NCI-H187 treated with DMSO at 0.1 percent for 48 hours (cell line): Measurements from ENCODE around the gene PNRC1.
"Not testable (repeated sequence)": the region's sequence is repeated elsewhere in the genome, so short reads cannot be mapped to it uniquely, and the experiment has no call there.

ENCODE experiments used
- DNase-seq: peaks from one replicate; lab custom pipeline; 2025; lab: John Stamatoyannopoulos, UW

The PNRC1 gene

DNA sequence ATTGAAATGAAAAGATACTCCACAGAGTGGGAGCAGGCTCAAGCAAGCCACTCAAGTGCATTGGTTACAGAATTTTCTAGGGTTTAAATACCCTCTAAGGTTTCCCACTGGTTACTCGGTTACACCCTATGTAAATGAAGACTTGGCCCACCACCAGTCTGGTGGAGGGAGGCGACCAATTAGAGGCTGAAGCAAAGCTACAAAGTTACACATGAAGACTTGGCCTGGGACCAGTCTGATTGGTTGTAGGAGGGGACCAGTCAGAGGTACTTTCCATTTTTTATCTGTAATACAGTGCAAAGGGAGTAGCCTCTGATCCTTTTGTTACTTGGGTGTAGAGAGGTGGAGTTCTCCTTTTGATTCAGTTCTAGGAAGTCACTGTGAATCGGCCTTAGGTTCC, 29.7 kb downstream of the PNRC1 start:
- DNase-seq: no peak

DNA sequence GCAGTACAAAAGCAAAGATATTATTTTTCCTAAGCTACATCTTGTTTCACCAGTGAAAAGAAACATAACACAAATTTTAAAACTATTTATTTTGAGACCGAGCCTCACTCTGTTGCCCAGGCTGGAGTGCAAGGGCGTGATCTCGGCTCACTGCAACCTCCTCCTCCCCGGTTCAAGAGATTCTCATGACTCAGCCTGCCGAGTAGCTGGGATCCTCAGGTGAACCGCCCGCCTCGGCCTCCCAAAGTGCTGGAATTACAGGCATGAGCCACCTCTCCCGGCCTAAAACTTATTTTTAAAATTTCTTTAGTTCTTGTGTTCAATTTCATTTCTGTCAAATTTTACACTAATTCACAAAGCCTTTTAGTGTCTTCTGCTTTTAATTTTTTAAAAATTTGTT, 31.4 kb downstream of the PNRC1 start:
- DNase-seq: no peak

- no peak for DNase-seq
These were observed 36.2 kb downstream of the PNRC1 start for GRCh38 chr6:89116702-89117101.

DNA sequence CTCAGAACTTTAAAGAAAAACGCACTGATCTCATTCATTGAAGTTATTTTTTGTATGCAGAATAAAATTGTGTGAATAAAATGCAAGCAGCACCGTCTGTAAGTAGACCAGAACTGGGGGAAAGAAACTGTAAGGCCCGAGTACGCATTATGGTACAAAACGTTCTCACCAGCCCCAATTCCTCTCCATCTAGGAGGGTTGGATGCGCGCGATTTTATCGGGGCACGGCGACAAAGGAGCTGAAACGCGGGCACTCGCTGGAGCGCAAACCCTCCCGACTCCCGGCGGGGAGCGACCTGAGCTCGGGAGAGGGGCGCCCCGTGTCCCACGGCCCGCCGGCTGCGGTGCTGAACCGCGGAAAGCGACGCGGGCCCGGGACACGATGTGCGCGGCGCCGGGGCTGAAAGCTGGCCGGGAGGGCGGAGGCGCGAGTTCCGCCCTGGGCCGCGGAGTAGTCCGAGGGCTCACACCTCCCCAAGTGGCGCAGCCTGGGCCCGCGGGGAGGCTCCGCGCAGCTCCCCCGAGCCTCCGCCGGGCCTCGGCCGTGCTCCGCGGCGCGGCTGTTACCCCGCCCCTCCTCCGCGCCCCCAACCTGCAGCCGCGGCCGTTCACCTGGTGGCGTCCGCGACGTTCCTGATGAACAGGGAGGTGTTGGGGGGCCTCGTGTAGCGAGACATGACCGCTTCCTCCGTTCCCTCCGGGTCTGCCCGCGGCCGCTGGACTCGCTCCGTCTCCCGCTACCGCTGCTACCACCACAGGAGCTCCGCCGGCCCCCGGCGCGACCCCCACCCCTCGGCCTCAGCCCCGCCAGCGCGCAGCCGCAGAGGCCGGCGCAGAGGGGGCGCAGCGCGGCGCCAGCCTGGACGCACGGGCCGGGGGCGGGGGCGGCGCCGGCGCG, 36.9 kb downstream of the PNRC1 start, which contains the start of gene SRSF12:
SRSF12 (minus strand) TSS at position 861 of the 898 bp plus-strand sequence; CDS start at position 677, 184 bp downstream.
- DNase-seq: no peak

- DNase-seq: no peak
These were observed 38.4 kb downstream of the PNRC1 start for GRCh38 chr6:89118931-89119330.

DNA sequence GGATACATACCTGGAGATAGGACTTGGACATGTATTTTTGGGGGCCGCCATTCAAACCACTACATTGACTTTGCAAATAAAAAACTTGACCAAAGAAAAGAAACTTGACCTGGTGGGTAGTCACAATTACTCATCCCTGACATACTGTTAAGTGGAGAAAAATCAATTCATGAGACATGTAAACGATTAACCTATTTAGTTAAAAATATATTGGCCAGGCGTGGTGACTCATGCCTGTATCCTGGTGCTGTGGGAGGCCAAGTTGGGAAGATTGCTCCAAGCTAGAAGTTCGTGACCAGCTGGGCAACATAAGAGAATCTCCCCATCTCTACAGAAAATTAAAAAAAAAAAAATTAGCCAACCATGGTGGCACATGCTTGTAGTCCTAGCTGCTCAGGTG, 39.8 kb downstream of the PNRC1 start:
- no peak for DNase-seq

DNA sequence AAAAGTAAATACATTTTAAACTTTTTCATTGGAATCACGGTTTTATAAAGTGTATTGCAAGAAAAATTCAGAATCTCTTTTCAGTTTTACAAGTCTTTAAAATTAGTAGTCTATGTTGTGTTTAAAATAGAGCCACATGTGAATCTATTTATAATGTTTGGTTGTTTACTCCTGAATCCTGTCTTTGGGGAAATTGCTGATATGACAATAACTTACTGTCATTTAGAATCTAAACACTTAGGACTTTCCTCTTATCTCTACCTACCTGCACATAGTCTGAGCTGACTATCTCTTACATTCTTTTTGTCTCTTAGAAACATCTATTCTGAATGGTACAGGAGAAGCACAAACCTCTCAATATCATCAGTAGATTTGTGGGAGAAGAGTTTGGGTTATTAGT, 41.4 kb downstream of the PNRC1 start:
- DNase-seq: no peak

DNA sequence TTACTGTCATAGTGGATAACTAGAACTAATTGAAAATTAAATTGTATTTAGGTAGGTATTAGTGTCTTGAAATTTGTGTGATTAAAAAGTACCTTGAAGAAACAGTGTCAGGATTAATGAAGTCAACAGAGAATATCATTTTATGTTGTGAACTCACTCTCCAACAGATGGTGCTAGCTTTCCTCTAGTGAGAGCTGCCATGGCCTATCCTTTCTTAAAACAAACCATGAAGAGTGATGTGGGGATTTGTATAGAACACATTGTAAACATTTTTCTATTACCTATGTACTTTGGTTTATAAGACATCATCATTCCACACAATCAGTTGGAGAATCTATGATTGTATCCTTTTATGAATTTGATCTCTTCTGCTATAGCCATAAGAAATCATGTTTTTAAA, 42.1 kb downstream of the PNRC1 start:
- no peak for DNase-seq

- DNase-seq: not testable (repeated sequence)
These were observed 47.7 kb downstream of the PNRC1 start for GRCh38 chr6:89128256-89128671.

GRCh38 chr6:89131599-89131998, 51.0 kb downstream of the PNRC1 start:
- DNase-seq: no peak

GRCh38 chr6:89132057-89132456, 51.5 kb downstream of the PNRC1 start:
- DNase-seq: no peak

- DNase-seq: no peak
These were observed 53.4 kb downstream of the PNRC1 start for GRCh38 chr6:89133981-89134380.

- no peak for DNase-seq
These were observed 54.2 kb downstream of the PNRC1 start for GRCh38 chr6:89134723-89135122.
